ENCODE data around the gene LLGL2. TPM values are rescaled to one million over a fixed set of nuclear protein-coding genes. Genes with fewer than 3 reads are reported as not detected.

Gene LLGL2
- total RNA-seq, 2 donors from 2014 or later: 6.4 to 20.0 TPM

GRCh38 chr17:75486151-75486550, 39.3 kb upstream of the LLGL2 start:
- H3K27me3 ChIP-seq (replicated peaks; ENCODE audit: insufficient read depth): no peaks in the 10 kb centered on the region
- DNase-seq (ENCODE audit: low spot score) (no peak), ATAC-seq (ENCODE audit: insufficient number of reproducible peaks, low FRiP score, low read depth) (no peak)
- H3K9me3 ChIP-seq: no peaks in the 10 kb centered on the region
- peaks cover 0 to 25% of the 10 kb centered on the region in 2 donors for H3K4me1 ChIP-seq (ENCODE audit: control insufficient read depth in 1 of 2, low read depth in 2 of 2)
- no peak overlapping the region for H3K4me3 ChIP-seq
- TF ChIP-seq CTCF (IDR thresholded peaks at IDR 0.05): no peak
- no peak overlapping the region for H3K27ac ChIP-seq
- H3K36me3 ChIP-seq: no peaks in the 10 kb centered on the region

GRCh38 chr17:75486951-75487350, 38.5 kb upstream of the LLGL2 start:
- Histone ChIP-seq H3K4me3 (no peak overlapping the region), H3K27me3 (replicated peaks; ENCODE audit: insufficient read depth) (no peaks in the 10 kb centered on the region), H3K36me3 (peaks cover 8% of the 10 kb centered on the region), H3K4me1 (ENCODE audit: control insufficient read depth in 1 of 2, low read depth in 2 of 2) (peaks cover 0 to 25% of the 10 kb centered on the region in 2 donors), H3K27ac (peak overlapping the region in 1 of 2 donors; percentile 25), H3K9me3 (no peaks in the 10 kb centered on the region)
- ATAC-seq (ENCODE audit: insufficient number of reproducible peaks, low FRiP score, low read depth): no peak
- DNase-seq (ENCODE audit: low spot score): no peak
- TF ChIP-seq CTCF (IDR thresholded peaks at IDR 0.05): no peak

GRCh38 chr17:75487351-75488070, 38.0 kb upstream of the LLGL2 start:
- Histone ChIP-seq H3K27me3 (replicated peaks; ENCODE audit: insufficient read depth) (no peaks in the 10 kb centered on the region), H3K9me3 (no peaks in the 10 kb centered on the region), H3K4me3 (no peak overlapping the region), H3K36me3 (peaks cover 12% of the 10 kb centered on the region), H3K27ac (peak overlapping the region in 1 of 2 donors; percentile 25), H3K4me1 (ENCODE audit: control insufficient read depth in 1 of 2, low read depth in 2 of 2) (peaks cover 0 to 25% of the 10 kb centered on the region in 2 donors)
- TF ChIP-seq CTCF (IDR thresholded peaks at IDR 0.05): no peak
- DNase-seq (ENCODE audit: low spot score) (no peak), ATAC-seq (ENCODE audit: insufficient number of reproducible peaks, low FRiP score, low read depth) (no peak)

GRCh38 chr17:75488693-75489510, 36.6 kb upstream of the LLGL2 start:
- Histone ChIP-seq H3K4me3 (no peak overlapping the region), H3K36me3 (peaks cover 26% of the 10 kb centered on the region), H3K27ac (no peak overlapping the region), H3K9me3 (no peaks in the 10 kb centered on the region), H3K4me1 (ENCODE audit: control insufficient read depth in 1 of 2, low read depth in 2 of 2) (peaks cover 0 to 25% of the 10 kb centered on the region in 2 donors), H3K27me3 (replicated peaks; ENCODE audit: insufficient read depth) (no peaks in the 10 kb centered on the region)
- ATAC-seq (ENCODE audit: insufficient number of reproducible peaks, low FRiP score, low read depth): no peak
- DNase-seq (ENCODE audit: low spot score): no peak
- TF ChIP-seq CTCF (IDR thresholded peaks at IDR 0.05): no peak

GRCh38 chr17:75489511-75489955, 36.0 kb upstream of the LLGL2 start:
- H3K4me1 ChIP-seq (ENCODE audit: control insufficient read depth in 1 of 2, low read depth in 2 of 2): peaks cover 0 to 25% of the 10 kb centered on the region in 2 donors
- no peak overlapping the region for H3K27ac ChIP-seq

More at GRCh38 chr17:75489511-75489955, 36.0 kb upstream of the LLGL2 start:
- DNase-seq (ENCODE audit: low spot score): no peak
- Histone ChIP-seq H3K36me3 (peaks cover 32% of the 10 kb centered on the region), H3K4me3 (no peak overlapping the region), H3K9me3 (no peaks in the 10 kb centered on the region), H3K27me3 (replicated peaks; ENCODE audit: insufficient read depth) (no peaks in the 10 kb centered on the region)
- TF ChIP-seq CTCF (IDR thresholded peaks at IDR 0.05): no peak
- ATAC-seq (ENCODE audit: insufficient number of reproducible peaks, low FRiP score, low read depth): no peak

Measured in thoracic aorta (tissue), 2 donors.